Upper lobe of right lung (tissue), 1 donor: ENCODE measurements around the gene CCM2L. TPM values are rescaled to one million over a fixed set of nuclear protein-coding genes. Genes with fewer than 3 reads are reported as not detected.

Source experiments
- ATAC-seq: fragments of 200-7000 bp; cut with Tn5 transposase; one replicate; pipeline ENCODE4 v1.9.1; 2020; ENCODE audit warnings: mild to moderate bottlenecking, moderate library complexity
- DNase-seq: peaks from one replicate; pipeline ENCODE4 v3.0.0-alpha.2; 2020
- H3K27ac ChIP-seq: fragments of 200-600 bp; one replicate; pipeline ENCODE4 v1.8.0; 2022
- H3K27me3 ChIP-seq: fragments of 200-600 bp; one replicate; pipeline ENCODE4 v1.8.0; 2022; ENCODE audit warnings: mild to moderate bottlenecking
- H3K36me3 ChIP-seq: fragments of 200-600 bp; one replicate; pipeline ENCODE4 v1.8.0; 2022
- H3K4me1 ChIP-seq: fragments of 200-600 bp; one replicate; pipeline ENCODE4 v1.8.0; 2022
- H3K4me3 ChIP-seq: fragments of 200-600 bp; one replicate; pipeline ENCODE4 v1.8.0; 2022; ENCODE audit warnings: mild to moderate bottlenecking
- H3K9me3 ChIP-seq: fragments of 200-600 bp; one replicate; pipeline ENCODE4 v1.8.0; 2022
- intact Hi-C: fragments of 100-400 bp; cut with DNase I; formaldehyde crosslinking; loops from one replicate; pipeline ENCODE4 v1.11.0; 2022
- total RNA-seq: library from RNA; stranded (reverse); fragmentation: NEBNext Ultra II Directional; extraction: Animal tissue kit (Norgen Biotek cat#: 25700); gene quantifications from one replicate; pipeline ENCODE4 v1.2.1, GENCODE V29; 2021
- TF ChIP-seq, protein P1 (sequence below): fragments of 200-600 bp; IDR thresholded peaks from one replicate; pipeline ENCODE4 v1.8.0; 2022; ENCODE audit warnings: antibody characterized with exemption
- donor health status: DM: no; HTN: yes; CAD: no; lungs with severe emphysema.

The CCM2L gene
- total RNA-seq, 1 donor from 2014 or later: 23.2 TPM

- Histone ChIP-seq H3K4me1 (peaks cover 10% of the 10 kb centered on the region), H3K4me3 (no peak overlapping the region), H3K27ac (no peak overlapping the region), H3K36me3 (no peaks in the 10 kb centered on the region), H3K27me3 (peaks cover 22% of the 10 kb centered on the region), H3K9me3 (no peaks in the 10 kb centered on the region)
- TF ChIP-seq, protein P1, sequence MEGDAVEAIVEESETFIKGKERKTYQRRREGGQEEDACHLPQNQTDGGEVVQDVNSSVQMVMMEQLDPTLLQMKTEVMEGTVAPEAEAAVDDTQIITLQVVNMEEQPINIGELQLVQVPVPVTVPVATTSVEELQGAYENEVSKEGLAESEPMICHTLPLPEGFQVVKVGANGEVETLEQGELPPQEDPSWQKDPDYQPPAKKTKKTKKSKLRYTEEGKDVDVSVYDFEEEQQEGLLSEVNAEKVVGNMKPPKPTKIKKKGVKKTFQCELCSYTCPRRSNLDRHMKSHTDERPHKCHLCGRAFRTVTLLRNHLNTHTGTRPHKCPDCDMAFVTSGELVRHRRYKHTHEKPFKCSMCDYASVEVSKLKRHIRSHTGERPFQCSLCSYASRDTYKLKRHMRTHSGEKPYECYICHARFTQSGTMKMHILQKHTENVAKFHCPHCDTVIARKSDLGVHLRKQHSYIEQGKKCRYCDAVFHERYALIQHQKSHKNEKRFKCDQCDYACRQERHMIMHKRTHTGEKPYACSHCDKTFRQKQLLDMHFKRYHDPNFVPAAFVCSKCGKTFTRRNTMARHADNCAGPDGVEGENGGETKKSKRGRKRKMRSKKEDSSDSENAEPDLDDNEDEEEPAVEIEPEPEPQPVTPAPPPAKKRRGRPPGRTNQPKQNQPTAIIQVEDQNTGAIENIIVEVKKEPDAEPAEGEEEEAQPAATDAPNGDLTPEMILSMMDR: no peak
- intact Hi-C loops: loop anchor here (10.0 kb wide), 1 partner anchor 166 kb away; no protein-coding TSS in a partner anchor
- ATAC-seq: no peak
- no peak for DNase-seq
These were observed 10.9 kb downstream of the CCM2L start for GRCh38 chr20:32021091-32021490.

- no peak for ATAC-seq
- H3K4me1 ChIP-seq: peaks cover 3% of the 10 kb centered on the region
- H3K36me3 ChIP-seq: no peaks in the 10 kb centered on the region
- no peak overlapping the region for H3K27ac ChIP-seq
- TF ChIP-seq, protein P1: no peak
- H3K4me3 ChIP-seq: no peak overlapping the region
- H3K27me3 ChIP-seq: peaks cover 17% of the 10 kb centered on the region
- intact Hi-C loops: loop anchor here (10.0 kb wide), 1 partner anchor 170 kb away; no protein-coding TSS in a partner anchor
- H3K9me3 ChIP-seq: no peaks in the 10 kb centered on the region
- DNase-seq: no peak
These were observed 14.6 kb downstream of the CCM2L start for GRCh38 chr20:32024683-32025295.

DNA sequence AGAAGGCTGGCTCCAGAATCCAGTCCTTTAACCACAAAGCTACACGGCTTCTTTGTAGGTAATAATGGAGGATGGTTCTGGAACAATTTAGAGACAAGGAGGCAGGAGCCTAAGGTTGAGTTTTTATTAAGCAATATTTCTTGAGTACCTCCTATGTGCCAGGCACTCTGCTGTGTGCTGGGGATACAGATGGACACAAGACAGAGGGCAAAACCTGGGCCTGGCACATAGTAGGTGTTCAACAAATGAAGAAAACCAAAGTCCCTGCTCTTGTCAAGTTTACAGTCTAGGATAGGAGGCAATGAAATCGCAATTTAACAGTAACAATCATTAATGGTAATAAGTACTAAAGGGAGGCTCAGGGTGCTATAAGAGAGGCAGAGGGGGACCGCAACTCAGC, 17.4 kb downstream of the CCM2L start:
- TF ChIP-seq, protein P1: no peak
- no peaks in the 10 kb centered on the region for H3K27me3 ChIP-seq
- intact Hi-C loops: loop anchor here (10.0 kb wide), 1 partner anchor 173 kb away; no protein-coding TSS in a partner anchor
- ATAC-seq (no peak), DNase-seq (no peak)
- no peak overlapping the region for H3K4me3 ChIP-seq
- no peak overlapping the region for H3K27ac ChIP-seq
- no peaks in the 10 kb centered on the region for H3K9me3 ChIP-seq
- H3K36me3 ChIP-seq: no peaks in the 10 kb centered on the region
- H3K4me1 ChIP-seq: peaks cover 8% of the 10 kb centered on the region

DNA sequence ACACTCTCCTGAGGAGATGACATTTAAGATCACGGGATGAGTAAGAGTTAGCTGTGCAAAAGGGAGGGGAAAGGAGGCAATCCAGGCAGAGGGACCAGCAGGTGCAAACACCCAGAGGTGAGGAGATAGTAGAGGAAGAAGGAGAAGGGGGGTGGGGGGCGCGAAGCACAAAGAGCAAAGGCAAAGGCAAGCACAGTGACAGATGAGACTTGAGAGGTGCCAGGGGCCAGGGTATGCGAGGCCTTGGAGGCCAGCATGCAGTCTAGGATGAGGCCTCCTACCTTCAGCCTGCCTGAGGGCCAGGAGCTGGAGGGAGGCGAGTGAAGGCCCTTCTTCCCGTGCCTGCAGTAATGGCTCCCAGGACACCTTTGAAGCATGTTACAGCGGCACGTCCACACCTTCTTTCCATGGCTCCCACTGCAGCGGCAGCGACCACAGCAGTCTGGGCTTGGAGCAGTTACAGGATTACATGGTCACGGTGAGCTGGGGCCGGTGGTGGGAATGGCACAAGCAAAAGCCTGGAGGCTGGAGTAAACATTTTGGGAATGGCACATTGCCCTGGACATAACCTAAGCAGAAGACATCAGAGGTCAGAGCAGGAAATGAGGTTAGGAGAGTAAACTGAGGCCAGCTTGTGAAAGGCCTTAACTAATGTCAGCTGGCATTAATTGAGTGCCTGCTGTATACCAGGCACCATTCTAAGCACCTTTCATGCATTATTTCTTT, 18.6 kb downstream of the CCM2L start:
- Histone ChIP-seq H3K4me3 (no peak overlapping the region), H3K27me3 (no peaks in the 10 kb centered on the region), H3K4me1 (peaks cover 13% of the 10 kb centered on the region), H3K9me3 (no peaks in the 10 kb centered on the region), H3K36me3 (no peaks in the 10 kb centered on the region), H3K27ac (no peak overlapping the region)
- intact Hi-C loops: loop anchor here (10.0 kb wide), 1 partner anchor 174 kb away; no protein-coding TSS in a partner anchor
- DNase-seq (no peak), ATAC-seq (no peak)
- TF ChIP-seq, protein P1: no peak

GRCh38 chr20:32029561-32029960, 19.3 kb downstream of the CCM2L start:
- H3K27ac ChIP-seq: no peak overlapping the region
- H3K9me3 ChIP-seq: no peaks in the 10 kb centered on the region
- TF ChIP-seq, protein P1: no peak
- H3K36me3 ChIP-seq: no peaks in the 10 kb centered on the region
- no peak overlapping the region for H3K4me3 ChIP-seq
- no peaks in the 10 kb centered on the region for H3K27me3 ChIP-seq
- ATAC-seq (no peak), DNase-seq (no peak)
- intact Hi-C loops: loop anchor here (10.0 kb wide), 1 partner anchor 175 kb away; no protein-coding TSS in a partner anchor
- peaks cover 15% of the 10 kb centered on the region for H3K4me1 ChIP-seq
